HEK293T (cell line): Measurements from ENCODE around the gene KCTD14.

Experiments
- BHLHE40 ChIP-seq: fragments of 450-650 bp; IDR thresholded peaks from 2 replicates; pipeline ENCODE4 v1.6.1; 2016; ENCODE audit warnings: mild to moderate bottlenecking, moderate library complexity, borderline replicate concordance
- ELF4 ChIP-seq: fragments of 450-650 bp; IDR thresholded peaks from 2 replicates; pipeline ENCODE4 v1.6.1; 2017; ENCODE audit warnings: antibody characterized with exemption
- FOXK2 ChIP-seq: fragments of 450-650 bp; IDR thresholded peaks from 2 replicates; pipeline ENCODE4 v1.6.1; 2016; ENCODE audit warnings: mild to moderate bottlenecking
- LEF1 ChIP-seq: fragments of 450-650 bp; IDR thresholded peaks from 2 replicates; pipeline ENCODE4 v1.6.1; 2017; ENCODE audit warnings: mild to moderate bottlenecking, borderline replicate concordance
- SP1 ChIP-seq: fragments of 450-650 bp; IDR thresholded peaks from 2 replicates; pipeline ENCODE4 v1.6.1; 2017
- SUZ12 ChIP-seq: fragments of 450-650 bp; IDR thresholded peaks from 2 replicates; pipeline ENCODE4 v1.6.1; 2016; ENCODE audit warnings: mild to moderate bottlenecking
- TARDBP ChIP-seq: fragments of 450-650 bp; IDR thresholded peaks from 2 replicates; pipeline ENCODE4 v1.6.1; 2016
- ZNF384 ChIP-seq: fragments of 450-650 bp; IDR thresholded peaks from 2 replicates; pipeline ENCODE4 v1.6.1; 2016

GRCh38 chr11:78060533-78060932 lies 37.5 kb upstream of the KCTD14 start:
- no peak for TF ChIP-seq SUZ12
- no peak for TF ChIP-seq FOXK2
- TF ChIP-seq ELF4: no peak
- no peak for TF ChIP-seq ZNF384
- no peak for TF ChIP-seq SP1
- TF ChIP-seq LEF1: no peak
- TF ChIP-seq BHLHE40: no peak
- TF ChIP-seq TARDBP: no peak
